HFF-Myc (cell line): ENCODE measurements around the gene CDK3.
"Not testable (repeated sequence)": the region's sequence is repeated elsewhere in the genome, so short reads cannot be mapped to it uniquely, and the experiment has no call there.

ENCODE experiments used
- DNase-seq: peaks from one replicate; pipeline ENCODE4 v3.0.0-alpha.2; 2011; ENCODE audit warnings: low read depth; ENCODE audit errors: extremely low read depth
- H3K4me3 ChIP-seq: replicated peaks from 2 replicates; pipeline ENCODE4 v1.5.1; 2011; ENCODE audit warnings: low read depth, mild to moderate bottlenecking, control low read depth, low read length
- CTCF ChIP-seq: IDR thresholded peaks from 2 replicates; pipeline ENCODE4 v1.5.1; 2012; ENCODE audit warnings: mild to moderate bottlenecking, low read depth, low read length, control low read depth; ENCODE audit errors: missing control alignments

CDK3 gene

GRCh38 chr17:76039121-76039520 lies 38.5 kb downstream of the CDK3 start:
- no peak for DNase-seq
- H3K4me3 ChIP-seq = no peak overlapping the region
- TF ChIP-seq CTCF = no peak

GRCh38 chr17:76040376-76040775 lies 39.7 kb downstream of the CDK3 start:
- H3K4me3 ChIP-seq = no peak overlapping the region
- DNase-seq = no peak
- no peak for TF ChIP-seq CTCF

GRCh38 chr17:76042868-76043267 lies 42.2 kb downstream of the CDK3 start:
- not testable (repeated sequence) for H3K4me3 ChIP-seq, DNase-seq

DNA sequence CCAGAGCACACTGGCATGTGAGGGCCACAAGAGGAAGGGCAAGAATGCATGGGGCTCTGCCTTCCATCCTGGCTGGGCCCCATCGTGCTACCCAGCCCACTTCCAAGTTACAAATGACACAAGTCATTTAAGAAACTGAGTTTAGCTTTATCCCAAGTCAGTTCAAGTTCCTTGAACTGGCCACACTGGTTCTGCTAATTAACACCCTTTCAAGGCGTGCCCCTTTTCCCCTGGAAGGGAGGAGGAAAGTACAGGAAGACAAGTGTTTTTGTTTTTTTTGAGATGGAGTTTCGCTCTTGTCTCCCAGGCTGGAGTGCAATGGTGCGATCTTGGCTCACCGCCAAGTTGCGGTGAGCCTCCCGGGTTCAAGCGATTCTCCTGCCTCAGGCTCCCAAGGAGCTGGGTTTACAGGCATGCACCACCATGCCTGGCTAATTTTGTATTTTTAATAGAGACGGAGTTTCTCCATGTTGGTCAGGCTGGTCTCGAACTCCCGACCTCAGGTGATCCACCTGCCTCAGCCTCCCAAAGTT lies 43.9 kb downstream of the CDK3 start:
- H3K4me3 ChIP-seq, DNase-seq: not testable (repeated sequence)

DNA sequence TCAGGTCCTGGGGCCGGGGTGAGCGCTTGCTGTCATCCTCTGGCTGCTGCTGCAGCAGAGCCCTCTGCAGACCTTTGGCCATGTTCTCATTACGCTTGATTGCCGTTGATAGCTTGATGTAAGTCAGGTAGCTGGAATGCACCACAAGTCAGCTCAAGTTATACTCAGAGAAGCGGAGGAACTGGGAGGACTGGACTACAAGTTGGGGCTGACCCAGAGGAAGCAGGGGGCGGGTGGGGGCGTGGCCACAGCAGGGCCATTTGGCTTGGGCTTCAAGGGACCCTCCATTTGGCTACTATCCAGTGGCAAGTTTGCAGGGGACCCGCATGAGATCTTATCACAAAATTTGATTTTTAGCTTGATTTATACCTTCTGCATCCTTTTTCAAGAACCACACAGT lies 45.4 kb downstream of the CDK3 start:
- no peak overlapping the region for H3K4me3 ChIP-seq
- DNase-seq = no peak
- TF ChIP-seq CTCF = no peak

DNA sequence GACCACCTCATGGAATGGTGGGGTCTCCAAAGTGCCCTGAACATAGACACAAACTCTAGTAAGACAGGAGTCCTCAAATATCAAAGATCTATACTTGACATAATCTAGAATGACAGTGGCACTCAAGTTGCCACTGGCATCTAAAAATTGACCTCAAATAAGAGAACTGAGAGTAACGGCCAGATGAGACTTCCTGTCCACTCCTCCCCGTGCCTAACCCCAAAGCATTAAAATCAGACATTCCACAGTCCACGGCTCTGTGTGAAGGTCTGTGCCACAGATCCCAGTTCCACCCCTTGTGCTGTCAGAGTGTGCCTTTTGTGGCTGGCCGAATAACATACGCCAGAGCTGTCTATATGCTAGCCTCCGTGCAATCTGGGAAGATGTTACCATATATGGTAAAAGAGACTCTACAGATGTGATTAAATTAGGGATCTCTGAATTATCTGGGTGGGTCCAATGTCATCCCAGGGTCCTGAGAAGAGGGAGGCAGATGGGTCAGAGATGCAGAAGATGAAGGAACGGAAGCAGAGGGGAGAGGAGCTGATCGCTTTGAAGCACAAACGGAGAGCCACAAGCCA lies 47.5 kb downstream of the CDK3 start:
- no peak for DNase-seq
- TF ChIP-seq CTCF = no peak
- no peak overlapping the region for H3K4me3 ChIP-seq

DNA sequence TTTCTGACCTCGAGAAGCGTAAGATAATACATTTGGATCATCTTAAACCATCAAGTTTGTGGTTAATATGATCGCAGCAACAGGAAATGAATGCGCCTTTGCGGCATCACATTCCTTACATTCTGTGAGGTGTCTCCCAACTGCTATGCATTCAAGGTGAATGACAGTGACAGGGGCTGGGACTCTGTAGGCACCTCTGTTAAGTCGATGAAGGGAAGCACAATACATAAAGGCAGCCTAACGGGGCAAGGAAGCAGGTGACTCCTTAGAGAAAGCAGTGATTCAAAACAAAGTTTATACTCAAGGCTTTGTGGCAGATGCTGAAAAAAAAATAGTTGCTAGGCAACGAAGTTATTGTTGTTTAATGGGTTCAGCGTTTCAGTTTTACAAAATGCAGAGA lies 48.1 kb downstream of the CDK3 start:
- H3K4me3 ChIP-seq = no peak overlapping the region
- TF ChIP-seq CTCF = no peak
- DNase-seq = no peak

DNA sequence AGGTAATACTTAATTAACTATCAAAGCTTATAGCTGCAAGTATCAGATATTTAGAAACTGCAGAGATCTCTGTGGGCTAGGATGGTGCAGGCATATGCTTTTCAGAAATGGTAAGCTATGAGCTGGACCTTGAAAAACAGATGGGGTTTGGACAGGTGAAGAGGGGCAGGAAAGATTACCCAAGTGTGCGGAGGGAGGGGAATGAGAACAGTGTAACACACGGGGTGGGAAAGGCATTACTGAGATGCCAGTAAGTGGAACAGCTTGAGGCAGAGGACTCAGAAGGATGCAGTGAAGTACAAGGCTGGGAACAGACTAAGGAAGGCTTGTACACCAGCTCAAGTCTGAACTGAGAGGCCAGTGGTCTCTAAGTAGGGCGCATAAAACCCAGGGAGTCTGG lies 48.6 kb downstream of the CDK3 start:
- H3K4me3 ChIP-seq = no peak overlapping the region
- DNase-seq = no peak
- TF ChIP-seq CTCF = no peak
